ENCODE results near the gene SNRPD2.
"Not testable (repeated sequence)": the region's sequence is repeated elsewhere in the genome, so short reads cannot be mapped to it uniquely, and the experiment has no call there.

SNRPD2 gene

GRCh38 chr19:45729800-45730290 lies 38.1 kb upstream of the SNRPD2 start:
- TF ChIP-seq, protein P1, sequence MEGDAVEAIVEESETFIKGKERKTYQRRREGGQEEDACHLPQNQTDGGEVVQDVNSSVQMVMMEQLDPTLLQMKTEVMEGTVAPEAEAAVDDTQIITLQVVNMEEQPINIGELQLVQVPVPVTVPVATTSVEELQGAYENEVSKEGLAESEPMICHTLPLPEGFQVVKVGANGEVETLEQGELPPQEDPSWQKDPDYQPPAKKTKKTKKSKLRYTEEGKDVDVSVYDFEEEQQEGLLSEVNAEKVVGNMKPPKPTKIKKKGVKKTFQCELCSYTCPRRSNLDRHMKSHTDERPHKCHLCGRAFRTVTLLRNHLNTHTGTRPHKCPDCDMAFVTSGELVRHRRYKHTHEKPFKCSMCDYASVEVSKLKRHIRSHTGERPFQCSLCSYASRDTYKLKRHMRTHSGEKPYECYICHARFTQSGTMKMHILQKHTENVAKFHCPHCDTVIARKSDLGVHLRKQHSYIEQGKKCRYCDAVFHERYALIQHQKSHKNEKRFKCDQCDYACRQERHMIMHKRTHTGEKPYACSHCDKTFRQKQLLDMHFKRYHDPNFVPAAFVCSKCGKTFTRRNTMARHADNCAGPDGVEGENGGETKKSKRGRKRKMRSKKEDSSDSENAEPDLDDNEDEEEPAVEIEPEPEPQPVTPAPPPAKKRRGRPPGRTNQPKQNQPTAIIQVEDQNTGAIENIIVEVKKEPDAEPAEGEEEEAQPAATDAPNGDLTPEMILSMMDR (IDR thresholded peaks at IDR 0.05; ENCODE audit: poor library complexity, severe bottlenecking) = no peak
- DNase-seq (ENCODE audit: low spot score) = no peak
- peak; percentile 4; the same call in 1 of the 3 replicates for ATAC-seq (ENCODE audit: low read depth)
- Histone ChIP-seq H3K36me3 (ENCODE audit: low read depth) (no peaks in the 10 kb centered on the region; the same call in 1 of the 2 replicates), H3K27me3 (ENCODE audit: insufficient read depth, poor library complexity, severe bottlenecking) (no peaks in the 10 kb centered on the region), H3K4me1 (ENCODE audit: insufficient read depth, poor library complexity, severe bottlenecking) (no peaks in the 10 kb centered on the region), H3K27ac (ENCODE audit: poor library complexity, severe bottlenecking) (peak overlapping the region; percentile 55), H3K9me3 (ENCODE audit: severe bottlenecking) (no peaks in the 10 kb centered on the region), H3K4me3 (ENCODE audit: severe bottlenecking) (peak overlapping the region; percentile 56)

GRCh38 chr19:45728683-45729082 lies 36.9 kb upstream of the SNRPD2 start:
- not testable (repeated sequence) for H3K36me3 ChIP-seq (ENCODE audit: low read depth); H3K9me3 ChIP-seq (ENCODE audit: severe bottlenecking); ATAC-seq (ENCODE audit: low read depth); H3K4me1 ChIP-seq (ENCODE audit: insufficient read depth, poor library complexity, severe bottlenecking); H3K4me3 ChIP-seq (ENCODE audit: severe bottlenecking); H3K27ac ChIP-seq (ENCODE audit: poor library complexity, severe bottlenecking); H3K27me3 ChIP-seq (ENCODE audit: insufficient read depth, poor library complexity, severe bottlenecking); DNase-seq (ENCODE audit: low spot score)

DNA sequence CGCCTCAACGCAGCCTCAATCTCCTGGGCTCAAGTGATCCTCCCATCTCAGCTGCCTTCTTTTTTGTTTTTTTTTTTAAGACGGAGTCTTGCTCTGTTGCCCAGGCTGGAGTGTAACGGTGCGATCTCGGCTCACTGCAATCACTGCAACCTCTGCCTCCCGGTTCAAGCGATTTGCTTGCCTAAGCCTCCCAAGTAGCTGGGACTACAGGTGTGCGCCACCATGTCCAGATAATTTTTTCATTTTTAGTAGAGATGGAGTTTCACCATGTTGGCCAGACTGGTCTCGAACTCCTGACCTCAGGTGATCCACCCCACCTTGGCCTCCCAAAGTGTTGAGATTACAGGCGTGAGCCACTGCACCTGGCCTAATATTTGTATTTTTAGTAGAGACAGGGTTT lies 28.3 kb upstream of the SNRPD2 start:
- not testable (repeated sequence) for ATAC-seq (ENCODE audit: low read depth)

GRCh38 chr19:45717983-45718650 lies 26.4 kb upstream of the SNRPD2 start:
- Histone ChIP-seq H3K27me3 (ENCODE audit: insufficient read depth, poor library complexity, severe bottlenecking) (no peaks in the 10 kb centered on the region), H3K9me3 (ENCODE audit: severe bottlenecking) (no peaks in the 10 kb centered on the region), H3K36me3 (ENCODE audit: low read depth) (peaks cover 21% of the 10 kb centered on the region), H3K4me1 (ENCODE audit: insufficient read depth, poor library complexity, severe bottlenecking) (peaks cover 18% of the 10 kb centered on the region), H3K27ac (ENCODE audit: poor library complexity, severe bottlenecking) (peak overlapping the region; percentile 84), H3K4me3 (ENCODE audit: severe bottlenecking) (peak overlapping the region; percentile 64)
- DNase-seq (ENCODE audit: low spot score) (no peak), ATAC-seq (ENCODE audit: low read depth) (no peak)
- TF ChIP-seq, protein P1 (IDR thresholded peaks at IDR 0.05; ENCODE audit: poor library complexity, severe bottlenecking) = no peak

More for the DNA sequence above, 28.3 kb upstream of the SNRPD2 start:
- H3K4me3 ChIP-seq (ENCODE audit: severe bottlenecking); H3K27me3 ChIP-seq (ENCODE audit: insufficient read depth, poor library complexity, severe bottlenecking); DNase-seq (ENCODE audit: low spot score); H3K9me3 ChIP-seq (ENCODE audit: severe bottlenecking); H3K27ac ChIP-seq (ENCODE audit: poor library complexity, severe bottlenecking): not testable (repeated sequence)
- Histone ChIP-seq H3K4me1 (ENCODE audit: insufficient read depth, poor library complexity, severe bottlenecking) (peaks cover 25% of the 10 kb centered on the region), H3K36me3 (ENCODE audit: low read depth) (peaks cover 21% of the 10 kb centered on the region)

- H3K9me3 ChIP-seq (ENCODE audit: severe bottlenecking) = no peaks in the 10 kb centered on the region
- TF ChIP-seq, protein P1 (IDR thresholded peaks at IDR 0.05; ENCODE audit: poor library complexity, severe bottlenecking) = peak; percentile 13
- ATAC-seq (ENCODE audit: low read depth) (peak; percentile 91), DNase-seq (ENCODE audit: low spot score) (peak; percentile 99)
- peak overlapping the region; percentile 64 for H3K4me3 ChIP-seq (ENCODE audit: severe bottlenecking)
- no peaks in the 10 kb centered on the region for H3K27me3 ChIP-seq (ENCODE audit: insufficient read depth, poor library complexity, severe bottlenecking)
- peaks cover 24% of the 10 kb centered on the region for H3K36me3 ChIP-seq (ENCODE audit: low read depth)
- peak overlapping the region; percentile 84 for H3K27ac ChIP-seq (ENCODE audit: poor library complexity, severe bottlenecking)
- H3K4me1 ChIP-seq (ENCODE audit: insufficient read depth, poor library complexity, severe bottlenecking) = peaks cover 10% of the 10 kb centered on the region
Observed at GRCh38 chr19:45717131-45717982, 25.6 kb upstream of the SNRPD2 start.

Data from RWPE2 (cell line).